SJCRH30 (cell line): ENCODE measurements around the gene KLF13. TPM values are rescaled to one million over a fixed set of nuclear protein-coding genes. Genes with fewer than 3 reads are reported as not detected.
A peak's percentile ranks its signal among the peaks of the same experiment; 100 is the strongest.

Experiments
- DNase-seq, 2 experiments: peaks; one replicate each; pipeline ENCODE4 v3.0.0-alpha.2; 2015 to 2020
- H3K27ac ChIP-seq: fragments of 250-450 bp; sonication (Bioruptor Pico); 2 replicates; pipeline ENCODE4 v1.5.1; 2020; ENCODE audit warnings: mild to moderate bottlenecking, moderate library complexity
- H3K27me3 ChIP-seq: fragments of 250-450 bp; sonication (Bioruptor Pico); 2 replicates; pipeline ENCODE4 v1.5.1; 2020; ENCODE audit warnings: mild to moderate bottlenecking, moderate library complexity
- H3K36me3 ChIP-seq: fragments of 250-450 bp; sonication (Bioruptor Pico); 2 replicates; pipeline ENCODE4 v1.5.1; 2020; ENCODE audit warnings: mild to moderate bottlenecking, moderate library complexity
- H3K4me1 ChIP-seq: fragments of 250-450 bp; sonication (Bioruptor Pico); 2 replicates; pipeline ENCODE4 v1.5.1; 2020; ENCODE audit warnings: mild to moderate bottlenecking, moderate library complexity
- H3K4me3 ChIP-seq: fragments of 250-450 bp; sonication (Bioruptor Pico); 2 replicates; pipeline ENCODE4 v1.5.1; 2020; ENCODE audit warnings: mild to moderate bottlenecking, moderate library complexity
- H3K9me3 ChIP-seq: fragments of 250-450 bp; sonication (Bioruptor Pico); replicated peaks from 2 replicates; pipeline ENCODE4 v1.5.1; 2020; ENCODE audit warnings: mild to moderate bottlenecking, moderate library complexity
- total RNA-seq: library from RNA; depleted of rRNA; stranded (reverse); fragments of >200 nt; shearing (Covaris generic); gene quantifications from 2 replicates; pipeline ENCODE4 v1.2.3, GENCODE V29; 2014

Gene KLF13
- total RNA-seq, 1 experiment from 2014 or later: 33.1 TPM

GRCh38 chr15:31318429-31318828 is 8.2 kb upstream of the KLF13 start:
- DNase-seq: no peak
- H3K36me3 ChIP-seq: no peaks in the 10 kb centered on the region
- no peaks in the 10 kb centered on the region for H3K27me3 ChIP-seq
- no peaks in the 10 kb centered on the region for H3K4me1 ChIP-seq
- H3K27ac ChIP-seq: no peak overlapping the region
- H3K4me3 ChIP-seq: no peak overlapping the region
- H3K9me3 ChIP-seq: peaks cover 4% of the 10 kb centered on the region; the same call in 1 of the 2 replicates

GRCh38 chr15:31320022-31320421 is 6.6 kb upstream of the KLF13 start:
- DNase-seq: no peak
- H3K9me3 ChIP-seq: no peaks in the 10 kb centered on the region
- peaks cover under 1% of the 10 kb centered on the region; the same call in 1 of the 2 replicates for H3K4me1 ChIP-seq
- no peak overlapping the region for H3K27ac ChIP-seq
- no peaks in the 10 kb centered on the region for H3K36me3 ChIP-seq
- H3K4me3 ChIP-seq: no peak overlapping the region
- H3K27me3 ChIP-seq: no peaks in the 10 kb centered on the region

GRCh38 chr15:31321418-31321817 is 5.2 kb upstream of the KLF13 start:
- Histone ChIP-seq H3K4me3 (no peak overlapping the region), H3K9me3 (no peaks in the 10 kb centered on the region), H3K36me3 (no peaks in the 10 kb centered on the region), H3K4me1 (peaks cover 5% of the 10 kb centered on the region; the same call in 1 of the 2 replicates), H3K27me3 (no peaks in the 10 kb centered on the region), H3K27ac (no peak overlapping the region)
- no peak for DNase-seq

GRCh38 chr15:31322504-31322903 is 4.1 kb upstream of the KLF13 start:
- no peak overlapping the region for H3K4me3 ChIP-seq
- H3K27me3 ChIP-seq: no peaks in the 10 kb centered on the region
- no peaks in the 10 kb centered on the region for H3K36me3 ChIP-seq
- no peaks in the 10 kb centered on the region for H3K9me3 ChIP-seq
- peaks cover 5% of the 10 kb centered on the region; the same call in 1 of the 2 replicates for H3K4me1 ChIP-seq
- H3K27ac ChIP-seq: no peak overlapping the region
- DNase-seq: no peak

GRCh38 chr15:31323627-31324026 is 3.0 kb upstream of the KLF13 start:
- H3K9me3 ChIP-seq: no peaks in the 10 kb centered on the region
- H3K36me3 ChIP-seq: no peaks in the 10 kb centered on the region
- no peak overlapping the region for H3K27ac ChIP-seq
- H3K27me3 ChIP-seq: no peaks in the 10 kb centered on the region
- no peak for DNase-seq
- no peak overlapping the region for H3K4me3 ChIP-seq
- peaks cover 5% of the 10 kb centered on the region; the same call in 1 of the 2 replicates for H3K4me1 ChIP-seq

GRCh38 chr15:31324186-31324585 is 2.4 kb upstream of the KLF13 start:
- Histone ChIP-seq H3K9me3 (no peaks in the 10 kb centered on the region), H3K36me3 (no peaks in the 10 kb centered on the region), H3K4me3 (no peak overlapping the region), H3K27ac (no peak overlapping the region), H3K4me1 (peaks cover 5% of the 10 kb centered on the region; the same call in 1 of the 2 replicates), H3K27me3 (no peaks in the 10 kb centered on the region)
- no peak for DNase-seq

GRCh38 chr15:31324806-31325594 is 1.6 kb upstream of the KLF13 start:
- no peak for DNase-seq
- no peaks in the 10 kb centered on the region for H3K27me3 ChIP-seq
- peaks cover 7% of the 10 kb centered on the region; the same call in 1 of the 2 replicates for H3K4me1 ChIP-seq
- H3K27ac ChIP-seq: peak overlapping the region; percentile 74
- H3K36me3 ChIP-seq: no peaks in the 10 kb centered on the region
- H3K9me3 ChIP-seq: no peaks in the 10 kb centered on the region
- peak overlapping the region; percentile 69 for H3K4me3 ChIP-seq

- peak overlapping the region; percentile 74 for H3K27ac ChIP-seq
- no peaks in the 10 kb centered on the region for H3K9me3 ChIP-seq
- H3K4me3 ChIP-seq: peak overlapping the region; percentile 69
- H3K36me3 ChIP-seq: no peaks in the 10 kb centered on the region
- H3K4me1 ChIP-seq: peaks cover 14% of the 10 kb centered on the region
- no peaks in the 10 kb centered on the region for H3K27me3 ChIP-seq
- peak; percentile 71 to 74 for DNase-seq
Measured at GRCh38 chr15:31325595-31326155, 960 bp upstream of the KLF13 start.

- no peak overlapping the region for H3K27ac ChIP-seq
- peak overlapping the region; percentile 69 for H3K4me3 ChIP-seq
- no peaks in the 10 kb centered on the region for H3K9me3 ChIP-seq
- no peak for DNase-seq
- H3K4me1 ChIP-seq: peaks cover 15% of the 10 kb centered on the region
- H3K27me3 ChIP-seq: no peaks in the 10 kb centered on the region
- no peaks in the 10 kb centered on the region for H3K36me3 ChIP-seq
Measured at GRCh38 chr15:31326875-31327668, 437 bp downstream of the KLF13 start.

GRCh38 chr15:31327669-31328427 is 1.2 kb downstream of the KLF13 start:
- peak overlapping the region; percentile 69 for H3K4me3 ChIP-seq
- no peak overlapping the region; the same call in 1 of the 2 replicates for H3K27ac ChIP-seq
- DNase-seq: peak; percentile 31 to 51
- H3K36me3 ChIP-seq: no peaks in the 10 kb centered on the region
- H3K9me3 ChIP-seq: no peaks in the 10 kb centered on the region
- peaks cover 15% of the 10 kb centered on the region for H3K4me1 ChIP-seq
- H3K27me3 ChIP-seq: no peaks in the 10 kb centered on the region

GRCh38 chr15:31328428-31328968 is 1.9 kb downstream of the KLF13 start:
- Histone ChIP-seq H3K36me3 (no peaks in the 10 kb centered on the region), H3K4me1 (peaks cover 15% of the 10 kb centered on the region)
- no peak for DNase-seq

GRCh38 chr15:31328969-31329639 is 2.5 kb downstream of the KLF13 start:
- Histone ChIP-seq H3K27ac (no peak overlapping the region), H3K27me3 (no peaks in the 10 kb centered on the region), H3K9me3 (no peaks in the 10 kb centered on the region), H3K4me3 (peak overlapping the region; percentile 69; the same call in 1 of the 2 replicates), H3K36me3 (no peaks in the 10 kb centered on the region), H3K4me1 (peaks cover 15% of the 10 kb centered on the region)
- DNase-seq: no peak

More at GRCh38 chr15:31328428-31328968, 1.9 kb downstream of the KLF13 start:
- Histone ChIP-seq H3K9me3 (no peaks in the 10 kb centered on the region), H3K27me3 (no peaks in the 10 kb centered on the region), H3K27ac (no peak overlapping the region; the same call in 1 of the 2 replicates), H3K4me3 (peak overlapping the region; percentile 69)

- H3K36me3 ChIP-seq: no peaks in the 10 kb centered on the region
- DNase-seq: no peak
- H3K4me1 ChIP-seq: peaks cover 15% of the 10 kb centered on the region
- no peak overlapping the region for H3K4me3 ChIP-seq
- H3K27me3 ChIP-seq: no peaks in the 10 kb centered on the region
- no peaks in the 10 kb centered on the region for H3K9me3 ChIP-seq
- no peak overlapping the region for H3K27ac ChIP-seq
Measured at GRCh38 chr15:31329640-31330010, 3.0 kb downstream of the KLF13 start.
